GM12878 (cell line): ENCODE measurements around the gene NGRN. TPM values are rescaled to one million over a fixed set of nuclear protein-coding genes. Genes with fewer than 3 reads are reported as not detected.
A peak's percentile ranks its signal among the peaks of the same experiment; 100 is the strongest.

Source experiments
- BACH1 ChIP-seq: fragments of 450-650 bp; IDR thresholded peaks from 2 replicates; pipeline ENCODE4 v1.6.1; 2017; ENCODE audit warnings: mild to moderate bottlenecking, borderline replicate concordance
- BCL3 ChIP-seq: IDR thresholded peaks from 2 replicates; pipeline ENCODE4 v1.6.1; 2011; ENCODE audit warnings: borderline replicate concordance, low read depth, mild to moderate bottlenecking, moderate library complexity, low read length; ENCODE audit not compliant: insufficient read depth, poor library complexity, severe bottlenecking
- CTCF ChIP-seq, 3 experiments: IDR thresholded peaks in 2 of 3; conservative IDR thresholded peaks in 1 of 3; 2 replicates each; pipeline ENCODE4 v1.5.1; 2011; ENCODE audit warnings: low read depth in 3 of 3, low read length in 3 of 3, mild to moderate bottlenecking in 3 of 3, control low read depth in 2 of 3, moderate library complexity in 2 of 3, inconsistent platforms in 1 of 3, mixed read lengths in 1 of 3; ENCODE audit not compliant: control insufficient read depth in 2 of 3, insufficient read depth in 1 of 3; ENCODE audit errors: extremely low read depth in 1 of 3
- E2F8 ChIP-seq: fragments of 450-650 bp; IDR thresholded peaks from 2 replicates; pipeline ENCODE4 v1.6.1; 2018; ENCODE audit warnings: mild to moderate bottlenecking, low read depth, moderate library complexity; ENCODE audit not compliant: partially characterized antibody
- EZH2 ChIP-seq: IDR thresholded peaks from 2 replicates; pipeline ENCODE4 v1.6.1; 2012; ENCODE audit warnings: low read depth, mild to moderate bottlenecking, control low read depth, inconsistent platforms, low read length, borderline replicate concordance; ENCODE audit not compliant: control insufficient read depth
- IKZF1 ChIP-seq: fragments of 450-650 bp; conservative IDR thresholded peaks from 2 replicates; pipeline ENCODE4 v1.6.1; 2017; ENCODE audit warnings: antibody characterized with exemption, mild to moderate bottlenecking
- KDM1A ChIP-seq: fragments of 200-600 bp; sonication (generic); IDR thresholded peaks from 2 replicates; pipeline ENCODE4 v1.6.1; 2016; ENCODE audit warnings: borderline replicate concordance
- LARP7 ChIP-seq: fragments of 450-650 bp; IDR thresholded peaks from 2 replicates; pipeline ENCODE4 v1.6.1; 2017; ENCODE audit warnings: mild to moderate bottlenecking
- POU2F2 ChIP-seq: IDR thresholded peaks from 3 replicates; pipeline ENCODE4 v1.6.1; 2011; ENCODE audit warnings: low read depth, mild to moderate bottlenecking, low read length, borderline replicate concordance
- RAD51 ChIP-seq: fragments of 450-650 bp; IDR thresholded peaks from 2 replicates; pipeline ENCODE4 v1.6.1; 2016; ENCODE audit warnings: moderate library complexity, mild to moderate bottlenecking, inconsistent platforms
- RBBP5 ChIP-seq: fragments of 200-600 bp; sonication (generic); conservative IDR thresholded peaks from 2 replicates; pipeline ENCODE4 v1.6.1; 2016
- SP1 ChIP-seq: IDR thresholded peaks from one replicate; pipeline ENCODE4 v1.6.1; 2011; ENCODE audit warnings: low read depth, low read length
- polyA plus RNA-seq, 11 experiments: library from polyadenylated mRNA; depleted of rRNA in 4 of 11; unstranded in 6 of 11; stranded (reverse) in 5 of 11; fragments of >200 nt; fragmentation: Nextera tagmentation in 4 of 11; fragmentation: Illumina TruSeq in 1 of 11; extraction: Ambion mirVana in 4 of 11; extraction: Trizol in 1 of 11; gene quantifications; 1 replicate in 1 of 11; 2 replicates in 10 of 11; pipeline versions ENCODE4 v1.2.1 to v1.2.3, GENCODE V29; 2011 to 2016; ENCODE audit warnings: inconsistent platforms in 2 of 11, missing spikeins in 2 of 11, low read depth in 1 of 11
- total RNA-seq, 4 experiments: library from RNA; depleted of rRNA in 3 of 4; stranded (reverse); fragments of >200 nt in 3 of 4; fragmentation: Illumina TruSeq in 1 of 4; extraction: Trizol in 1 of 4; gene quantifications; 2 replicates each; pipeline versions ENCODE4 v1.2.1 to v1.2.3, GENCODE V29; 2013 to 2021
- TF ChIP-seq, protein P1 (sequence below): fragments of 450-650 bp; formaldehyde crosslinking; IDR thresholded peaks from 2 replicates; pipeline ENCODE4 v1.4.0; 2020; ENCODE audit warnings: mild to moderate bottlenecking, moderate library complexity

NGRN gene
- total and polyA plus RNA-seq, 10 of the 15 experiments (the other 5 are each of a cell fraction or from before 2014, with no cell fraction given) = 5.8 to 31.3 (median 23.2) TPM

DNA sequence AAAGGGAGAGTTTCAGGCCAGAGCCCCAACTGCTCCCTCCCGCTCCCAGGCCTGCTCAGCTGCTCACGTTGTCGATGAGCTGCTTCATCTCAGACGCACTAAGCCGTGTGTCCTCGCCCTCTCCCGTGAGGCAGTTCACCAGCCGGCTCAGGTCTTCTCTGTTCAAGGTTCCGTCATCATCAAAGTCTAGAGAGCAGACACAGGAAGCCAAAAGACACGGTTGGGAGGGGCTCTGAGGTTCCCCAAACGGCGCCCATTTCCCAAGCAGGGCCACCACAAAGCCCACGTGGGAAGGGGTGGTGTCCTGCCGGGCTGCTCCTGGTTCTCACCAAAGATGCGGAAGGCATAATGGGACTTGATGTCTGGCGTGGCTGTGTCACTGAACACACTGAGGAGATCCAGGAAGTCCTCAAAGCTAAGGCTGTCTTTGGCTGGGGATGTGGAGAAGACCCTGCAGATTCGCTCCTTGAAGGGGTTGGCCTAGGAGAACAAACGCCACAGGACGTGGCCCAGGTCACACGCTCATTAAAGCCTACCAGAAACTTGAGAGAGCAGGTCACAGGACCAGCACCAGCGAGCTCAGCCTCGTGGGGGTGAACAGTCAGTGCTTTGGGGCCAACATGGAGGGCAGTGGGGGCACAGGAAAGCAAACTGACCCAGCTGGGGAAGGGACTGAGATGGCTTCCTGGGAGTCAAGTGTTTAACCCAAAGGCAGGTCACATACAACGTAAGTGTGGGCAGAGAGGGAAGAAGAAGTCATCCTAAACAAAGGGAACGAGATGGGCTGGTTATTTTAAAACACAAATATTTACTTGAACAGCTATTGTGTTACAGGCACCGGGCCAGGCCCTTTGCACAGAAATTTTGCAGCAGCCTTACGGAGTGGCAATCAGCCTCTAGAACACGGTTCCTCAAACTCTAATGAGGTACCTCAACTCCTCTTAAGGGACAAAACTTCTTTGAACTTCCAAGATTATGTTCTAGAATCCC is 34.1 kb upstream of the NGRN start (continued):
- no peak for TF ChIP-seq RBBP5
- TF ChIP-seq, protein P1, sequence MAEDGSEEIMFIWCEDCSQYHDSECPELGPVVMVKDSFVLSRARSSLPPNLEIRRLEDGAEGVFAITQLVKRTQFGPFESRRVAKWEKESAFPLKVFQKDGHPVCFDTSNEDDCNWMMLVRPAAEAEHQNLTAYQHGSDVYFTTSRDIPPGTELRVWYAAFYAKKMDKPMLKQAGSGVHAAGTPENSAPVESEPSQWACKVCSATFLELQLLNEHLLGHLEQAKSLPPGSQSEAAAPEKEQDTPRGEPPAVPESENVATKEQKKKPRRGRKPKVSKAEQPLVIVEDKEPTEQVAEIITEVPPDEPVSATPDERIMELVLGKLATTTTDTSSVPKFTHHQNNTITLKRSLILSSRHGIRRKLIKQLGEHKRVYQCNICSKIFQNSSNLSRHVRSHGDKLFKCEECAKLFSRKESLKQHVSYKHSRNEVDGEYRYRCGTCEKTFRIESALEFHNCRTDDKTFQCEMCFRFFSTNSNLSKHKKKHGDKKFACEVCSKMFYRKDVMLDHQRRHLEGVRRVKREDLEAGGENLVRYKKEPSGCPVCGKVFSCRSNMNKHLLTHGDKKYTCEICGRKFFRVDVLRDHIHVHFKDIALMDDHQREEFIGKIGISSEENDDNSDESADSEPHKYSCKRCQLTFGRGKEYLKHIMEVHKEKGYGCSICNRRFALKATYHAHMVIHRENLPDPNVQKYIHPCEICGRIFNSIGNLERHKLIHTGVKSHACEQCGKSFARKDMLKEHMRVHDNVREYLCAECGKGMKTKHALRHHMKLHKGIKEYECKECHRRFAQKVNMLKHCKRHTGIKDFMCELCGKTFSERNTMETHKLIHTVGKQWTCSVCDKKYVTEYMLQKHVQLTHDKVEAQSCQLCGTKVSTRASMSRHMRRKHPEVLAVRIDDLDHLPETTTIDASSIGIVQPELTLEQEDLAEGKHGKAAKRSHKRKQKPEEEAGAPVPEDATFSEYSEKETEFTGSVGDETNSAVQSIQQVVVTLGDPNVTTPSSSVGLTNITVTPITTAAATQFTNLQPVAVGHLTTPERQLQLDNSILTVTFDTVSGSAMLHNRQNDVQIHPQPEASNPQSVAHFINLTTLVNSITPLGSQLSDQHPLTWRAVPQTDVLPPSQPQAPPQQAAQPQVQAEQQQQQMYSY (CRISPR knock-in tag) = no peak
- TF ChIP-seq RAD51 = peak; percentile 74
- TF ChIP-seq E2F8 = no peak
- TF ChIP-seq CTCF (IDR thresholded peaks at IDR 0.05 in 2 of 3, conservative IDR thresholded peaks at IDR 0.05 in 1 of 3; ENCODE audit: control insufficient read depth in 2 of 3, extremely low read depth in 1 of 3, insufficient read depth in 1 of 3, low read depth in 3 of 3, low read length in 3 of 3) = no peak
- no peak for TF ChIP-seq KDM1A
- TF ChIP-seq EZH2 = no peak
- TF ChIP-seq LARP7 = 0 out of 2 replicates have a peak, but pooled peaks have one; percentile 31
- 0 out of 3 replicates have a peak, but pooled peaks have one; percentile 33 for TF ChIP-seq POU2F2
- TF ChIP-seq BACH1 = peak; percentile 55; the same call in 1 of the 2 replicates
- TF ChIP-seq IKZF1 = peak; percentile 74
- TF ChIP-seq SP1 = no peak
- no peak for TF ChIP-seq BCL3
